K562 (cell line): ENCODE data around the gene CPED1. TPM values are rescaled to one million over a fixed set of nuclear protein-coding genes. Genes with fewer than 3 reads are reported as not detected.

Experiments
- ATAC-seq: fragments of 200-7000 bp; cut with Tn5 transposase; 3 replicates; pipeline ENCODE4 v1.9.1; 2020; ENCODE audit warnings: moderate library complexity
- BruUV-seq: library from RNA; stranded (reverse); fragments of 400-500 nt; replicated peaks from 2 replicates; lab custom pipeline; 2021; lab: Mats Ljungman, UMichigan
- CTCF ChIA-PET: fragments of 300-600 bp; formaldehyde crosslinking; extraction: SDS; loops from one replicate; lab custom pipeline; 2021; ENCODE audit warnings: low intra/inter-chr PET ratio; lab: Yijun Ruan, JAX
- POLR2A ChIA-PET: fragments of 300-600, 350-650 bp; sonication (Branson Sonifier 250); formaldehyde crosslinking; extraction: SDS; loops from one replicate; lab custom pipeline; 2021; ENCODE audit warnings: antibody characterized with exemption, inconsistent platforms; lab: Yijun Ruan, JAX
- DNase-seq, 4 experiments: peaks; one replicate each; pipeline versions ENCODE4 v3.0.0 to v3.0.0-alpha.2; 2011 to 2018; ENCODE audit warnings: low spot score in 3 of 4, mixed read lengths in 3 of 4; ENCODE audit errors: extremely low read depth in 1 of 4
- FAIRE-seq: peaks from 2 replicates; lab custom pipeline; 2011; peaks lifted over from hg19 to GRCh38; lab: Jason Lieb, UNC
- H2AFZ ChIP-seq: 2 replicates; pipeline ENCODE4 v1.6.0; 2011; ENCODE audit warnings: low read depth, low read length, control low read depth, inconsistent platforms
- H3K27ac ChIP-seq: fragments of 200-600 bp; 3 replicates; pipeline ENCODE4 v1.8.0; 2011; ENCODE audit warnings: low read depth, mild to moderate bottlenecking, control low read depth, inconsistent platforms, low read length, moderate library complexity, mixed read lengths; ENCODE audit errors: extremely low read depth
- H3K27me3 ChIP-seq, 2 experiments: fragments of 300-600 bp in 1 of 2; 2 replicates in 1 of 2; 3 replicates in 1 of 2; pipeline versions ENCODE4 v1.6.0 to v1.8.0; 2011; ENCODE audit warnings: inconsistent platforms in 2 of 2, low read length in 2 of 2, mild to moderate bottlenecking in 1 of 2, mixed read lengths in 1 of 2, moderate library complexity in 1 of 2; ENCODE audit not compliant: control insufficient read depth in 2 of 2, insufficient read depth in 2 of 2
- H3K36me3 ChIP-seq: fragments of 300-600 bp; 3 replicates; pipeline ENCODE4 v1.8.0; 2011; ENCODE audit warnings: mild to moderate bottlenecking, low read length, inconsistent platforms; ENCODE audit not compliant: control insufficient read depth, insufficient read depth
- H3K4me1 ChIP-seq, 2 experiments: fragments of 200-600 bp in 1 of 2; replicated peaks in 1 of 2; 2 replicates in 1 of 2; 3 replicates in 1 of 2; pipeline versions ENCODE4 v1.5.1 to v1.8.0; 2011; ENCODE audit warnings: inconsistent platforms in 2 of 2, low read length in 2 of 2, mild to moderate bottlenecking in 1 of 2, mixed read lengths in 1 of 2, moderate library complexity in 1 of 2; ENCODE audit not compliant: control insufficient read depth in 2 of 2, insufficient read depth in 2 of 2
- H3K4me2 ChIP-seq: 2 replicates; pipeline ENCODE4 v1.6.1; 2011; ENCODE audit warnings: low read length, control low read depth, inconsistent platforms, mixed read lengths; ENCODE audit not compliant: insufficient read depth
- H3K4me3 ChIP-seq: fragments of 200-600 bp; sonication (generic), shearing (Covaris generic); 2 replicates; pipeline ENCODE4 v1.5.1; 2016; ENCODE audit warnings: control low read depth, inconsistent platforms
- H3K79me2 ChIP-seq: fragments of 200-600 bp; 3 replicates; pipeline ENCODE4 v1.8.0; 2011; ENCODE audit warnings: low read length, inconsistent platforms; ENCODE audit not compliant: control insufficient read depth, insufficient read depth
- H3K9ac ChIP-seq, 2 experiments: 2 replicates each; pipeline versions ENCODE4 v1.6.0 to v1.6.1; 2011; ENCODE audit warnings: low read depth in 2 of 2, low read length in 2 of 2, control low read depth in 1 of 2, inconsistent platforms in 1 of 2, mild to moderate bottlenecking in 1 of 2, mixed read lengths in 1 of 2; ENCODE audit not compliant: insufficient read depth in 1 of 2
- H3K9me1 ChIP-seq: one replicate; pipeline ENCODE4 v1.6.0; 2011; ENCODE audit warnings: inconsistent platforms, mild to moderate bottlenecking, low read length, moderate library complexity; ENCODE audit not compliant: control insufficient read depth, insufficient read depth
- H3K9me3 ChIP-seq: replicated peaks from 2 replicates; pipeline ENCODE4 v1.5.1; 2011; ENCODE audit warnings: low read depth, low read length, inconsistent platforms; ENCODE audit not compliant: control insufficient read depth, insufficient read depth
- H4K20me1 ChIP-seq: replicated peaks from 2 replicates; pipeline ENCODE4 v1.6.1; 2011; ENCODE audit warnings: low read length, inconsistent platforms, mixed read lengths; ENCODE audit not compliant: control insufficient read depth, insufficient read depth
- CEBPB ChIP-seq: fragments of 450-650 bp; IDR thresholded peaks from 2 replicates; pipeline ENCODE4 v1.6.1; 2016; ENCODE audit warnings: missing genetic modification characterization, missing compliant biosample characterization
- FOSL1 ChIP-seq: fragments of 200-800 bp; sonication (Bioruptor generic); conservative IDR thresholded peaks from 2 replicates; pipeline ENCODE4 v1.6.1; 2016; ENCODE audit warnings: missing genetic modification characterization, missing compliant biosample characterization
- RBM15 ChIP-seq: fragments of 200-400 bp; formaldehyde crosslinking; IDR thresholded peaks from 2 replicates; pipeline ENCODE4 v1.6.1; 2018; ENCODE audit warnings: mild to moderate bottlenecking, low read length, moderate library complexity; ENCODE audit not compliant: insufficient read depth
- SAFB ChIP-seq: fragments of 200-400 bp; formaldehyde crosslinking; IDR thresholded peaks from 2 replicates; pipeline ENCODE4 v1.6.1; 2017; ENCODE audit warnings: low read depth, low read length, borderline replicate concordance
- TCF7 ChIP-seq: sonication (generic); IDR thresholded peaks from 2 replicates; pipeline ENCODE4 v1.6.1; 2016; ENCODE audit warnings: antibody characterized with exemption, borderline replicate concordance
- ZNF384 ChIP-seq: IDR thresholded peaks from 2 replicates; pipeline ENCODE4 v1.6.1; 2012; ENCODE audit warnings: low read depth, low read length, improper control_type of control experiment
- ZNF668 ChIP-seq: fragments of 250-450 bp; sonication (Bioruptor Pico); IDR thresholded peaks from 2 replicates; pipeline ENCODE4 v1.8.0; 2022; ENCODE audit warnings: mild to moderate bottlenecking, inconsistent platforms
- WGBS: fragments of 100-300 bp; shearing (Covaris generic); methylation state at CpG from one replicate; pipeline ENCODE4 v1.1.6; 2016; ENCODE audit warnings: low coverage, mixed read lengths; ENCODE audit not compliant: insufficient coverage; ENCODE audit errors: missing lambda C conversion rate; 5-methylcytosine and 5-hydroxymethylcytosine counted together
- in situ Hi-C: fragments of 300-500 bp; cut with MboI; formaldehyde crosslinking; loops from 4 replicates; pipeline ENCODE4 v1.15.0; 2018; ENCODE audit warnings: inconsistent platforms, mixed read lengths
- intact Hi-C: fragments of 100-400 bp; cut with micrococcal nuclease; formaldehyde crosslinking; loops from 2 replicates; pipeline ENCODE4 v1.14.2; 2022
- polyA plus RNA-seq, 8 experiments: library from polyadenylated mRNA; depleted of rRNA in 4 of 8; stranded (reverse) in 5 of 8; unstranded in 3 of 8; fragments of >200 nt; fragmentation: Nextera tagmentation in 2 of 8; fragmentation: Illumina TruSeq in 1 of 8; extraction: Ambion mirVana in 2 of 8; extraction: Trizol in 1 of 8; gene quantifications; 2 replicates each; pipeline versions ENCODE4 v1.2.1 to v1.2.3, GENCODE V29; 2011 to 2014; ENCODE audit warnings: inconsistent platforms in 1 of 8, missing spikeins in 1 of 8
- total RNA-seq, 7 experiments: library from RNA; depleted of rRNA in 6 of 7; stranded (reverse); fragments of >200 nt in 6 of 7; fragmentation: Illumina TruSeq in 2 of 7; extraction: Trizol in 2 of 7; gene quantifications; 2 replicates each; pipeline versions ENCODE4 v1.2.1 to v1.2.3, GENCODE V29; 2011 to 2021; ENCODE audit warnings: low replicate concordance in 1 of 7
- TF ChIP-seq, protein P1 (sequence below), 2 experiments: fragments of 450-650 bp in 1 of 2; sonication (generic) in 1 of 2; formaldehyde crosslinking in 1 of 2; IDR thresholded peaks in 1 of 2; conservative IDR thresholded peaks in 1 of 2; 2 replicates each; pipeline versions ENCODE4 v1.6.1 to v1.8.1; 2016 to 2023; ENCODE audit warnings: mild to moderate bottlenecking in 2 of 2, moderate library complexity in 2 of 2, inconsistent platforms in 1 of 2, missing genetic modification reagents in 1 of 2
- TF ChIP-seq, protein P2 (sequence below), 2 experiments: fragments of 450-650 bp in 1 of 2; sonication (generic) in 1 of 2; formaldehyde crosslinking in 1 of 2; IDR thresholded peaks; 2 replicates each; pipeline versions ENCODE4 v1.7.1 to v1.9.0; 2016 to 2022; ENCODE audit warnings: inconsistent platforms in 1 of 2, mild to moderate bottlenecking in 1 of 2, missing genetic modification reagents in 1 of 2

CPED1 gene
- total and polyA plus RNA-seq, 9 of the 15 experiments (the other 6 are each of a cell fraction or from before 2014, with no cell fraction given), result 195 to 393 (median 290) TPM

DNA sequence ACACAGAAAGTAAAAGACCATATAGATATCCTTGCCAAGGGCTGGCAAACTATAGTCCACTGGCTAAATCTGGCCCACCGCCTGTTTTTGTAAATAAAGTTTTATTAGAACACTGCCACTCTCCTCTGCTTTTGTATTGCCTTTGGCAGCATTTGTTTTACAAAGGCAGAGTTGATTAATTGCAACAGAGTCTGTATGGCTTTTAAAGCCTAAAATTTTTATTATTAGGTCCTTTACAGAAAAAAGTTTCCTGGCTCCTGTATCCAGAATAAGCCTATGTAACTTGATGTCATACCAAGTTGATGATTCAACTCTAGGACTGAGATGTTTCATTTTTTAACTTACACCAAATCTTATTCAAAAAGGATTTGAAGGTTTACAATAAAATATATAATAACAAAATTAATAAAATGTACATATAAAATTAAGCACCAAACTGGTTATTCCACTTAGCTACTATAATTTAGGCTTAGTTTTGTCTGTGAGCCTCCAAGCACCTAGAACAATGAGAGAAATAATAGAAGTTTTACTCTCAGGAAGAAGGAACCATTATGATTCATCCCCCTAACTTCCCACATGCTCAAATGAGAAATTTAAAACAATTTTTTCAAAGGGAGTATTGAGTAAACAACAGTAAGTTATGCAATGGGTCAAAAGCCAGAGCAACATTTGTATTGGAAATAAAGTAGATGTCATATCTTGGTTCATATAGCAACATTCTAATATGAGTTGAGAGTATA is 31.9 kb downstream of the CPED1 start:
- no peak overlapping the region for H3K4me2 ChIP-seq
- no peak overlapping the region for H3K9ac ChIP-seq
- ChIA-PET CTCF (no interaction called here), POLR2A (interaction anchor here (1.1 kb wide), 1 partner anchor 56 kb away, joined by 3 read pairs; no protein-coding TSS in a partner anchor)
- H3K79me2 ChIP-seq, result peaks cover 99% of the 10 kb centered on the region
- no peaks in the 10 kb centered on the region for H3K9me3 ChIP-seq
- peak overlapping the region; percentile 12; the same call in 1 of the 3 replicates for H3K27ac ChIP-seq
- BruUV-seq, result no TSS peak
- H2AFZ ChIP-seq, result no peak overlapping the region
- no peak overlapping the region for H3K4me3 ChIP-seq
- DNase-seq (no peak), ATAC-seq (no peak), FAIRE-seq (no peak)
- H4K20me1 ChIP-seq, result no peaks in the 10 kb centered on the region
- WGBS, result 83% methylated on average over 1 of the region's 1 CpG
- intact Hi-C loops, result no loop called here
- H3K36me3 ChIP-seq, result peaks cover 97% of the 10 kb centered on the region
- in situ Hi-C loops, result no loop called here
- H3K27me3 ChIP-seq, result no peaks in the 10 kb centered on the region
- H3K4me1 ChIP-seq, result peaks cover 0 to 58% of the 10 kb centered on the region in 2 experiments; a peak in 3 of 5 replicates
- H3K9me1 ChIP-seq, result no peaks in the 10 kb centered on the region
- TF ChIP-seq RBM15, result no peak
- TF ChIP-seq, protein P1, sequence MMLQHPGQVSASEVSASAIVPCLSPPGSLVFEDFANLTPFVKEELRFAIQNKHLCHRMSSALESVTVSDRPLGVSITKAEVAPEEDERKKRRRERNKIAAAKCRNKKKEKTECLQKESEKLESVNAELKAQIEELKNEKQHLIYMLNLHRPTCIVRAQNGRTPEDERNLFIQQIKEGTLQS (IDR thresholded peaks at IDR 0.05), result peak; percentile 37; the same call in 1 of the 2 replicates
- TF ChIP-seq, protein P1 (CRISPR knock-in tag; conservative IDR thresholded peaks at IDR 0.05), result no peak
- peak; percentile 89 for TF ChIP-seq CEBPB (tag)
- no peak for TF ChIP-seq SAFB
- 0 out of 2 replicates have a peak, but pooled peaks have one; percentile 40 for TF ChIP-seq ZNF668 (CRISPR knock-in tag)
- TF ChIP-seq, protein P2, sequence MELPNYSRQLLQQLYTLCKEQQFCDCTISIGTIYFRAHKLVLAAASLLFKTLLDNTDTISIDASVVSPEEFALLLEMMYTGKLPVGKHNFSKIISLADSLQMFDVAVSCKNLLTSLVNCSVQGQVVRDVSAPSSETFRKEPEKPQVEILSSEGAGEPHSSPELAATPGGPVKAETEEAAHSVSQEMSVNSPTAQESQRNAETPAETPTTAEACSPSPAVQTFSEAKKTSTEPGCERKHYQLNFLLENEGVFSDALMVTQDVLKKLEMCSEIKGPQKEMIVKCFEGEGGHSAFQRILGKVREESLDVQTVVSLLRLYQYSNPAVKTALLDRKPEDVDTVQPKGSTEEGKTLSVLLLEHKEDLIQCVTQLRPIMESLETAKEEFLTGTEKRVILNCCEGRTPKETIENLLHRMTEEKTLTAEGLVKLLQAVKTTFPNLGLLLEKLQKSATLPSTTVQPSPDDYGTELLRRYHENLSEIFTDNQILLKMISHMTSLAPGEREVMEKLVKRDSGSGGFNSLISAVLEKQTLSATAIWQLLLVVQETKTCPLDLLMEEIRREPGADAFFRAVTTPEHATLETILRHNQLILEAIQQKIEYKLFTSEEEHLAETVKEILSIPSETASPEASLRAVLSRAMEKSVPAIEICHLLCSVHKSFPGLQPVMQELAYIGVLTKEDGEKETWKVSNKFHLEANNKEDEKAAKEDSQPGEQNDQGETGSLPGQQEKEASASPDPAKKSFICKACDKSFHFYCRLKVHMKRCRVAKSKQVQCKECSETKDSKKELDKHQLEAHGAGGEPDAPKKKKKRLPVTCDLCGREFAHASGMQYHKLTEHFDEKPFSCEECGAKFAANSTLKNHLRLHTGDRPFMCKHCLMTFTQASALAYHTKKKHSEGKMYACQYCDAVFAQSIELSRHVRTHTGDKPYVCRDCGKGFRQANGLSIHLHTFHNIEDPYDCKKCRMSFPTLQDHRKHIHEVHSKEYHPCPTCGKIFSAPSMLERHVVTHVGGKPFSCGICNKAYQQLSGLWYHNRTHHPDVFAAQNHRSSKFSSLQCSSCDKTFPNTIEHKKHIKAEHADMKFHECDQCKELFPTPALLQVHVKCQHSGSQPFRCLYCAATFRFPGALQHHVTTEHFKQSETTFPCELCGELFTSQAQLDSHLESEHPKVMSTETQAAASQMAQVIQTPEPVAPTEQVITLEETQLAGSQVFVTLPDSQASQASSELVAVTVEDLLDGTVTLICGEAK (IDR thresholded peaks at IDR 0.05), result peak; percentile 98
- TF ChIP-seq, protein P2 (CRISPR knock-in tag; IDR thresholded peaks at IDR 0.05), result peak; percentile 81
- peak; percentile 45; the same call in 1 of the 2 replicates for TF ChIP-seq FOSL1 (tag)
- TF ChIP-seq ZNF384, result 0 out of 2 replicates have a peak, but pooled peaks have one; percentile 20
- no peak for TF ChIP-seq TCF7
